ENCODE data around the gene PEX12. TPM values are rescaled to one million over a fixed set of nuclear protein-coding genes. Genes with fewer than 3 reads are reported as not detected.

The PEX12 gene
- total RNA-seq, 3 donors from 2014 or later, result 5.1 to 10.0 (median 8.2) TPM

DNA sequence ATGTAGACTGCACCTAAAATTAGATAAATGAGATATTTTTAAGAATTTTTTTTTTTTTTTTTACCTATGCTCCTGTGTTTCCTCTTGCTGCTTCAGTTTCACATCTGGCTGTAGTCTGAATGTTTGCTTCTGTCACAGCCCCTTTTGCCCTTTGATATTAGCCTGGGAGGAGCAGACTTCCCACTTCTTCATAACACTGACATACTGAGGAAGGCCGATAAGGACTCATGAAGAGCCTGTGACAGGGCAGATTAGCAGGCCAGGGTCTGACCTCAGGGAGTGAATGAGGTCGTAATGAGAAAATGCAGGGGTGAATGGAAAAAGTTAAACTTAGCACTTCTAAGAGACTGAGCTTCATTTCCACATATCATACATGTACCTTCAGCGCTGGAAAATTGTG lies 17.7 kb downstream of the PEX12 start, which contains the start of gene SLFN14:
SLFN14 (minus strand) TSS at position 117 of the 400 bp plus-strand sequence. CDS start 2,757 bp downstream, outside the sequence.
- H3K27ac ChIP-seq, result no peak within 1 kb of the TSS
- intact Hi-C loops (cut with DNase I; ENCODE audit: low total_unique reads), result no loop called here
- TF ChIP-seq, protein P1, sequence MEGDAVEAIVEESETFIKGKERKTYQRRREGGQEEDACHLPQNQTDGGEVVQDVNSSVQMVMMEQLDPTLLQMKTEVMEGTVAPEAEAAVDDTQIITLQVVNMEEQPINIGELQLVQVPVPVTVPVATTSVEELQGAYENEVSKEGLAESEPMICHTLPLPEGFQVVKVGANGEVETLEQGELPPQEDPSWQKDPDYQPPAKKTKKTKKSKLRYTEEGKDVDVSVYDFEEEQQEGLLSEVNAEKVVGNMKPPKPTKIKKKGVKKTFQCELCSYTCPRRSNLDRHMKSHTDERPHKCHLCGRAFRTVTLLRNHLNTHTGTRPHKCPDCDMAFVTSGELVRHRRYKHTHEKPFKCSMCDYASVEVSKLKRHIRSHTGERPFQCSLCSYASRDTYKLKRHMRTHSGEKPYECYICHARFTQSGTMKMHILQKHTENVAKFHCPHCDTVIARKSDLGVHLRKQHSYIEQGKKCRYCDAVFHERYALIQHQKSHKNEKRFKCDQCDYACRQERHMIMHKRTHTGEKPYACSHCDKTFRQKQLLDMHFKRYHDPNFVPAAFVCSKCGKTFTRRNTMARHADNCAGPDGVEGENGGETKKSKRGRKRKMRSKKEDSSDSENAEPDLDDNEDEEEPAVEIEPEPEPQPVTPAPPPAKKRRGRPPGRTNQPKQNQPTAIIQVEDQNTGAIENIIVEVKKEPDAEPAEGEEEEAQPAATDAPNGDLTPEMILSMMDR (IDR thresholded peaks at IDR 0.05), result no peak
- TF ChIP-seq POLR2AphosphoS5 (IDR thresholded peaks at IDR 0.05) (no peak), POLR2A (IDR thresholded peaks at IDR 0.05) (no peak)

DNA sequence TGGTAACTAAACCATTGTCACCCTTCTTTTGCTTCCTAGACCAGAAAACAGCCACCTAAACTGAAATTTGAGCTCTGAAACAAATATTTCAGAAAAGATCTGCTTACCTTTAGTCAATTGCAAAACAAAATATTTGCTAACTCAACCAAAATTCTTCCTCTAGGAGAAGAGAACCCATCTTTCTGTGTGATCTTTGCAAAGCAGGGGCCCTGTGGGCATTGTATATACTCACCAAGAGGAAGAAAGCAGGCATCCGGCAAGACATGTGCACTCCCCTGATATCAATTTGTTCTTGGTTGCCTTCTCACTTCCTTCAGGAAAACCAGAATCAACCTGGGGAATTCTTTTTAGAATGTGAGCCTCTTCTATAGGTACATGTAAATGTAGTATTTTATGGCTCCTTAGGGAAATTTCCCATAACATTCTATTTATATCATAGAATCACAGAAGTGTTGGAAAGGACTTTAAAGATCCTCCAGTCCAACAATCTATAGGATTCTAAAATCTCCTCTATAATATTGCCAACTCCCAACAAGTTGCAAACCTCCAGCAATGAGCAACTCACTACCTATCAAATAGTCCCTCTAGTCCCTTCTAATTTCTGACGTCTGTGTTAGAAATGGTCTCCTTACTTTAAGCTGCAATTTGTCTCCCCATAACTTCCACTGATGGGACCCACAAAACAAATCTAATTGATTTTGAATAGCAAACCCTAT lies 18.7 kb downstream of the PEX12 start:
- no peak overlapping the region for H3K4me3 ChIP-seq
- no peaks in the 10 kb centered on the region for H3K4me1 ChIP-seq
- no peaks in the 10 kb centered on the region for H3K36me3 ChIP-seq
- DNase-seq (ENCODE audit: low spot score in 2 of 2), result no peak
- no peak overlapping the region for H3K27ac ChIP-seq
- no peaks in the 10 kb centered on the region for H3K27me3 ChIP-seq
- no peaks in the 10 kb centered on the region for H3K9me3 ChIP-seq
- intact Hi-C loops (cut with DNase I; ENCODE audit: low total_unique reads), result no loop called here
- no peak for TF ChIP-seq POLR2AphosphoS5 (IDR thresholded peaks at IDR 0.05)
- TF ChIP-seq, protein P1 (IDR thresholded peaks at IDR 0.05), result no peak
- no peak for TF ChIP-seq POLR2A (IDR thresholded peaks at IDR 0.05)

More for the DNA sequence above, 17.7 kb downstream of the PEX12 start, which contains the start of gene SLFN14:
- no peaks in the 10 kb centered on the region for H3K4me1 ChIP-seq
- no peak for DNase-seq (ENCODE audit: low spot score in 2 of 2)
- H3K36me3 ChIP-seq, result no peaks in the 10 kb centered on the region
- H3K4me3 ChIP-seq, result no peak within 1 kb of the TSS
- no peaks in the 10 kb centered on the region for H3K27me3 ChIP-seq
- H3K9me3 ChIP-seq, result no peaks in the 10 kb centered on the region

DNA sequence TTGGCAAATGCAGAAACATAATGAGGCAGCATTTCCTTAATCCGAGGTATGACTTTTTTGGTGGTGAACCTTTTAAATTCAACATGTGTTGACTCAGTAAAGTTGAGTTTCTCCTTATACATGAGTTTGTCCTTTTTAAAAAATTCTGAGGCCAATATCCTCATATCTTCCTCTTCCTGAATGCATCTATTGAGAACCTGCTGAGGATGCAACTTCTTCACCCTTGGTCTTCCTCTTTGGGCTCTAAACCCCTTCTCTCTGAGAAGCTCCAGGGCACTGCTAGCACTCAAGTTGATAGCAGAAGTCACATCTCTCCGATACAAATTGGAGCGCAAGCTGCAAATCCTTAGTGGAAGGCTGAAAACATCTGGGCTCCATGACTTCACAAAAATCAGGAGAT lies 21.0 kb downstream of the PEX12 start:
- intact Hi-C loops (cut with DNase I; ENCODE audit: low total_unique reads), result no loop called here
- no peak for DNase-seq (ENCODE audit: low spot score in 2 of 2)

DNA sequence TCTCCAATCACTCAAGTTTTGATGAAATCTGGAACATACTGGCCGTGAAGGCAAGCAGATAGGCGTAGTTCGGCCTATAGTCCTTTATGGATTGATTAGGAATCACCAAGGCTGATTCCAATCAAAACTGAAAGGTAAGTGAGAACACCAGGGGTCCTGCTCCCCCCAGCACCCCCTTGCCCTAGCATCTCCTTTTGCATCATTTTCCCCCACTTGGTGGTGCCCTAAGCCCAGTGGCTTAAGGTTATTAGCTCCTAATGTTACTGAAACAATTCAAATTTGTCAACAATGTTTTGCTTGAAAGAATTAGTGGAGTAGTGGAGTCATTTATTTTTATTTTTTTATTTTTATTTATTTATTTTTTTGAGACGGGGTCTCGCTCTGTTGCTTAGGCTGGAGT lies 22.7 kb downstream of the PEX12 start:
- H3K36me3 ChIP-seq, result no peaks in the 10 kb centered on the region
- peaks cover 0 to 4% of the 10 kb centered on the region in 2 donors for H3K27me3 ChIP-seq
- intact Hi-C loops (cut with DNase I; ENCODE audit: low total_unique reads), result no loop called here

More for the DNA sequence above, 21.0 kb downstream of the PEX12 start:
- no peak overlapping the region for H3K4me3 ChIP-seq
- no peak overlapping the region for H3K27ac ChIP-seq
- no peaks in the 10 kb centered on the region for H3K9me3 ChIP-seq
- H3K27me3 ChIP-seq, result peaks cover 0 to 4% of the 10 kb centered on the region in 2 donors
- TF ChIP-seq, protein P1 (IDR thresholded peaks at IDR 0.05), result no peak
- TF ChIP-seq POLR2A (IDR thresholded peaks at IDR 0.05), result no peak
- TF ChIP-seq POLR2AphosphoS5 (IDR thresholded peaks at IDR 0.05), result no peak
- H3K4me1 ChIP-seq, result no peaks in the 10 kb centered on the region
- H3K36me3 ChIP-seq, result no peaks in the 10 kb centered on the region

DNA sequence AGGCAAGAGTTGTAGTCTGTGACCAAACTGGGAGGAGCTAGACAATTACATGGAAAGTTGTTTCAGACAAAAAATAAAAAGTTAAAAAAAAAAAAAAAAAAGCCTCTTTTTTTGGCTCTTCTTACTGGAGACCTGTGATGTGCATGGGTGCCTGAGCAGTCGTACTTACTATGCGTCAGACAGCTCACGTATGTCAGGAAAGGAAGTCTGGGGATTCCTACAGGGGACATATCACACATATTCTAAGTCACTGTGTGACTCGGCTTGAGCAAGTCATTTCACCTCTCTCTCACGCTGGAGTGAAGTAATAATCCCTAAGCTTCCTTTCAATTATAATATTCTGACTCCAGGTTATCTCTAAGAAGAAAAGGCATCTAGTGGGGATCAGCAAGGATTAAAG lies 23.7 kb downstream of the PEX12 start:
- no peaks in the 10 kb centered on the region for H3K9me3 ChIP-seq
- H3K36me3 ChIP-seq, result no peaks in the 10 kb centered on the region
- TF ChIP-seq POLR2A (IDR thresholded peaks at IDR 0.05) (no peak), POLR2AphosphoS5 (IDR thresholded peaks at IDR 0.05) (no peak)
- TF ChIP-seq, protein P1 (IDR thresholded peaks at IDR 0.05), result no peak
- H3K4me3 ChIP-seq, result no peak overlapping the region
- DNase-seq (ENCODE audit: low spot score in 2 of 2), result no peak
- H3K27me3 ChIP-seq, result peaks cover 0 to 4% of the 10 kb centered on the region in 2 donors
- H3K27ac ChIP-seq, result no peak overlapping the region
- no peaks in the 10 kb centered on the region for H3K4me1 ChIP-seq
- intact Hi-C loops (cut with DNase I; ENCODE audit: low total_unique reads), result no loop called here

More for the DNA sequence above, 22.7 kb downstream of the PEX12 start:
- no peak for DNase-seq (ENCODE audit: low spot score in 2 of 2)
- H3K4me3 ChIP-seq, result no peak overlapping the region
- H3K4me1 ChIP-seq, result no peaks in the 10 kb centered on the region
- H3K9me3 ChIP-seq, result no peaks in the 10 kb centered on the region
- H3K27ac ChIP-seq, result no peak overlapping the region
- TF ChIP-seq POLR2AphosphoS5 (IDR thresholded peaks at IDR 0.05) (no peak), POLR2A (IDR thresholded peaks at IDR 0.05) (no peak)
- TF ChIP-seq, protein P1 (IDR thresholded peaks at IDR 0.05), result no peak
